RKO (cell line): ENCODE results near the gene PHLDB3.
A peak's percentile ranks its signal among the peaks of the same experiment; 100 is the strongest.
"Not testable (repeated sequence)": the region's sequence is repeated elsewhere in the genome, so short reads cannot be mapped to it uniquely, and the experiment has no call there.

Source experiments
- DNase-seq: peaks from one replicate; pipeline ENCODE4 v3.0.0-alpha.2; 2016; ENCODE audit warnings: low spot score

PHLDB3 gene

GRCh38 chr19:43444531-43445287 lies 59.8 kb downstream of the PHLDB3 start:
- no peak for DNase-seq

GRCh38 chr19:43444091-43444490 lies 60.5 kb downstream of the PHLDB3 start:
- DNase-seq = not testable (repeated sequence)

DNA sequence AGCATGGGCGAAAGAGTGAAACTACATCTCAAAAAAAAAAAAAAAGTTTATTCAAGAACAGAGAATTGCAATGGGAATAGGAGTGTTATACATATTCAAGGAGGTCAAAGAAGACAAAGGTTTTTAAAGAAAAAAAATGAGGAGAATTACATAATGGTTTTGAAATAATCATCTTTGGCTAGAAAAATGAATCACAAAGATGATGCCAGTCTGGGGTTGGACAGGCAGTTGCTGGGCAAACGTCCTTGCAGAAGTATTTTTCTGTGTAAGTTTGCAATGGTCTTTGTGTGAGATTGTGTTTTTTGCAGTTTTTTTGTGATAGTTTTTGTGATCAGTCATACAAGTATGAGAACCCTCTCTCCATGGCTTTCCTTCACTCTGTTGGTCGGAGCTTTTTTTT lies 62.8 kb downstream of the PHLDB3 start:
- no peak for DNase-seq

DNA sequence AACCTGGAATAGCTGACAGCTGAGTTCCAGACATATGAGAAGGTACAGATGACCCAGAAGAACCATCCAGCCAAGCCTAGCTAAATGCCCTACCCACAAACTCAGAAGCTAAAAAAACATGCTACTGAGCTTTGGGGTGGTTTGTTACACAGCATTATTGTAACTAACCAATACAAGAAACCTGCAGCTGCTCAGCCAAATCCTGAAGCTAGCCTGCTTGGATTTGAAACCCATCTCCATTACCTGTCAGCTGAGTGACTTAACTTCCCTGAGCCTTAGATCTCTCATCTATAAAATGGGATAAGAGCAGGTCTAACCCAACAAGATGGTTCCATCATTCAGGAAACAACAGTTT lies 64.9 kb downstream of the PHLDB3 start:
- no peak for DNase-seq

DNA sequence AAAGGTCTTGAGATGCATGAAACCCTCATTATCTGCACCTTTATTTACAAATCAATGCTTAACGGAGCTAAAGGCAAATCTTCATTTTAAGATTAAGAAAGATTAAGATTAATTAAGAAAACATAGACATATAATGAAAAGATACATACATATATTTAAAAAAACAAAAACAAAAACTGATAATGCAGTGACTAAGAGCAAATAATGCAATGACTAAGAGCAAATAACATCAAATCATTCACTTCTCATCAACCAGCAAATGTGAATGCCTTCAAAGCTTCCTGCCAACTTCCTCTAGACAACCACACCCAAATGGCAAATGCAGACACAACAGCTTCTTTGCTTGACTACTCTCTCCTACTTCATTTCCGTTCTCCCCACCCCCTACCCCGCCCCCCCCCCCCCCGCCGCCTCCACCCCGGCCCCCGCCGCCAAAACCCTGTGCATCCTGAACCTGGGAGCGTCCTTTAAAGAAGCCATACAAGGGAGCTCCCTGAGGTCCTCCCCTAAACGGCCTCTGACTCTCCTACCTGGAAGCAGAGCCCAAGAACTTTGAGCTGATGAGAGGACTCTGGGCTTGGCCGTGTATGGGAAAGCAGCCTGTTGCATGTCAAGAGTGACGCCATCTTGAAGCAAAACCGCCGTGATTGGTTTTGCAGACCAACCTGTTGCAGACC lies 65.4 kb downstream of the PHLDB3 start:
- peak; percentile 39 for DNase-seq

DNA sequence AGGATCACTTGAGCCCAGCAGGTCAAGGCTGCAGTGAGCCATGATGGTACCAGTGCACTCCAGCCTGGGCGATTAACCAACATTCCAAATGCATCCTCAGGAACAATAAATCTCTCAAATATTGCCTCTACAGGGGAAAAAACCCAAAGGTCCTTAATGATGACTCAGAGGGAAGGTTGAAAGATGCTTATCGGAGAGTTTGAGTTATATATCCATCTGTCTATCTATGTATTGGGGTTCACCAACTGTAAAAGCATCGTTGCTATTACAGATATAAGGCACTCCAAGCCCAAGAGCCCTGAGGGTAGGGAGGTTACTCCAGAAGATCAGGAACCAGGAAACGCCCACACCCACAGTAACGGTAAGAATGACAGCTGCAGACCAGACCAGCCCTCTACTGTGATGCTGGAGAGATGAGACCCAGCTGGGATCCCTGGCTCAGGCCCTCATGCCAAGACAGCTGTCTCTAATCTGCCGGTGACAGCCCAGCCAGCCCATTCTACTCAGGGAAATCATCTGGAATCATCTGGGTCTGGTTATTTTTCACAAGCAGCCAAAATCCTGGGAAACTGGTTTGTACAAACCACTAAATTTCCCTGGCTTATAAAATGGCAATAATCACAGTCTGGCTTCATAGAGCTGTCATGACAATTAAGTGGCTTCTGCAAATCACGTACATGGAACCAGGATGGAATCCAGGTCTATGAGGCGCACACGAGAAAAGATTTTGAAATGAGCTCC lies 66.1 kb downstream of the PHLDB3 start:
- no peak for DNase-seq

- DNase-seq = no peak
Observed at GRCh38 chr19:43437712-43438111, 66.8 kb downstream of the PHLDB3 start.

DNA sequence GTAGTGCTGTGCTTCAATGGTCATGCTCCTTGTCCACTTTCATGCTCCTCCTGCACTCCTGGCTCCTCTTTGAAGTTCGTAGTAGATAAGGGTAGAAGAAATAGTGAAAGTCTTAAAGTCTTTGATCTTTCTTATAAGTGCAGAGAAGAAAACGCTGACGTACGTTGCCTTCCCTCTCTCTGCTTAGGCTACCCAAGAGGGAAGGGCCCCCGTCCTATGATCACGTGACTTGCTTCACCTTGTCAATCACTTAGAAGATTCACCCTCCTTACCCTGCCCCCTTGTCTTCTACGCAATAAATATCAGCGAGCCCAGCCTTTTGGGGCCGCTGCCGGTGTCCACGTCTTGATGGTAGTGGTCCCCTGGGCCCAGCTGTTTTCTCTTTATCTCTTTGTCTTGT lies 67.3 kb downstream of the PHLDB3 start:
- DNase-seq = not testable (repeated sequence)

DNA sequence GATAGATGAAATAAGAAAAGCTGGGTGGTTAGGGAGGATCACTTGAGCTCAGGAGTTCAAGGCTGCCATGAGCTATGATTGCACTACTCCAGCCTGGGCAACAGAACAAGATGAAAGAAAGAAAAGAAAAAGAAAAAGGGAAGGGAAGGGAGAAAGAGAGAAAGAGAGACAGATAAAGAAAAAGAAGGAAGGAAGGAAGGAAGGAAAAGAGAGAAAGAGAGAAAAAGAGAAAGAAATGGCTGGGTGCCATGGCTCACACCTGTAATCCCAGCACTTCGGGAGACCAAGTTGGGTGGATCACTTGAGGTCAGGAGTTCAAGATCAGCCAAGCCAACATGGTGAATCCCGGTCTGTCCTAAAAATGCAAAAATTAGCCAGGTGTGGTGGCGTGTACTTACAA lies 68.8 kb downstream of the PHLDB3 start:
- DNase-seq = no peak

DNA sequence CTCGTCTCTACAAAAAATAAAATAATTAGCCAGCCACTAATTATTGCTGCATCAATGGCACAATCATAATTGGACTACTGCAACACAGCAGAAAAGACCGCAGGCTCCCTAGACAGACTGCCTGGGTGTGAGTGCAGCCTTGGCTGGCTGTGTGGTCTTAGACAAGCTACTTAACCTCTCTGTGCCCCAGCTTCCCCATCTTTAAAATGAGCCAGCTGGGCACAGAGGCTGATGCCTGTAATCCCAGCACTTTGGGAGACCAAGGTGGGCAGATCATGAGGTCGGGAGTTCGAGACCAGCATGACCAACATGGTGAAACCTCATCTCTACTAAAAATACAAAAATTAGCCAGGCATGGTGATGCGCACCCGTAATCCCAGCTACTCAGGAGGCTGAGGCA lies 70.9 kb downstream of the PHLDB3 start:
- DNase-seq = no peak

- no peak for DNase-seq
Observed at GRCh38 chr19:43433358-43433673, 71.2 kb downstream of the PHLDB3 start.

- DNase-seq = no peak
Observed at GRCh38 chr19:43430976-43431375, 73.6 kb downstream of the PHLDB3 start.

- DNase-seq = no peak
Observed at GRCh38 chr19:43430142-43430710, 74.3 kb downstream of the PHLDB3 start.

- DNase-seq = no peak
Observed at GRCh38 chr19:43429395-43429794, 75.2 kb downstream of the PHLDB3 start.

GRCh38 chr19:43425567-43426392 lies 78.8 kb downstream of the PHLDB3 start:
- DNase-seq = peak; percentile 52
